HG02885 (cell line): ENCODE results near the gene RALGDS.
A peak's percentile ranks its signal among the peaks of the same experiment; 100 is the strongest.
"Not testable (repeated sequence)": the region's sequence is repeated elsewhere in the genome, so short reads cannot be mapped to it uniquely, and the experiment has no call there.

ENCODE experiments used
- ATAC-seq: cut with Tn5 transposase; IDR thresholded peaks from one replicate; pipeline ENCODE4 v1.9.1; 2021; ENCODE audit warnings: mild to moderate bottlenecking; ENCODE audit not compliant: unreplicated experiment, poor library complexity

The RALGDS gene

GRCh38 chr9:133121198-133121914 lies at the start of gene RALGDS:
Gene RALGDS (minus strand): TSS chr9:133121240. CDS start chr9:133121154, 86 bp downstream.
- peak; percentile 76 for ATAC-seq

- ATAC-seq = no peak
Observed at GRCh38 chr9:133170716-133171115, 49.7 kb upstream of the RALGDS start.

DNA sequence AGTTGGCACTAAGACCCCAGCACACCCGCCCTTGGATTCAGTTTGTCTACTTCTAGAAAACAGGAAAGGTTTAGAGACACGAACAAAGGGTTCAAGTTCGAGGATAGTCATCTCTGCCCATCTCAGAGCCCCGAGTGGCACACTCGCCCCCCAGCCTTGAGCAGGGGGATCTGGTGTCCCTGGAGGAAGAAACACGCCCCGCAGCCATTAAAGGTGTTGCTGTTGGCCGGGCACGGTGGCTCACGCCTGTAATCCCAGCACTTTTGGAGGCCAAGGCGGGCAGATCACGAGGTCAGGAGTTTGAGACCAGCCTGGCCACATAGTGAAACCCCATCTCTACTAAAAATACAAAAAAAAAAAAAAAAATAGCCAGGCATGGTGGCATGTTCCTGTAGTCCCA lies 48.6 kb upstream of the RALGDS start:
- ATAC-seq = not testable (repeated sequence)

DNA sequence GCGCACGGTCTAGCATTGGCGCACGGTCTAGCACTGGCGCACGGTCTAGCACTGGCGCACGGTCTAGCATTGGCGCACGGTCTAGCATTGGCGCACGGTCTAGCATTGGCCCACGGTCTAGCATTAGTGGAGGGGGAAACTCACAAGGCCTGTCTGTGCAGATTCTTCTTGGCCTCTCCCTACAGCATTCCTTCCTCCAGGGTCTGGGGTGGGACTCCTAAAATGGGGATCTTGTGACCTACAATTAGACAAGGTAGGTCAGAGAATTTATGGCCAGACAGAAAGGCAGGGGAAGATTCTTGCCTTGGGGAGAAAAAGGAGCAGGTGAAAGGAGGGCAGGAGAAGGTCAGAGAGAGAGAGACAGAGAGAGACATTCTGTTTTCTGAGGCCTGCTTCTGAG lies 48.1 kb upstream of the RALGDS start:
- no peak for ATAC-seq

DNA sequence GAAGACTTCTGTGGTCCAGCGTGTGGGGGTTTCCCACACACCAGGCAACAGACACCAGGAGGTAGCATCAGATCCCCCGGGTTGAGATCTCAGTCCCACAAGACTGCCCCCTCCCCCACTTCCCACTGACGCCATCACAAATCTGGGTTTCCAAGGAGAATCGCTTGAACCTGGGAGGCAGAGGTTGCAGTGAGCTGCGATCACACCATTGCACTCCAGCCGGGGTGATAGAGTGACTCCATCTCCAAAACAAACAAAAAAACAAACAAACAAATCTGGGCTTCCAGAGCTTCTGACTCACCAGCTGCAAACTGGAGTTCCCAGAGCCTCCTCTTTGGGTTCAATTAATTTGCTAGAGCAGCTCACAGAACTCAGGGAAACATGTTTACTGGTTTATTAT lies 47.4 kb upstream of the RALGDS start:
- no peak for ATAC-seq

- no peak for ATAC-seq
Observed at GRCh38 chr9:133167769-133168168, 46.7 kb upstream of the RALGDS start.

- no peak for ATAC-seq
Observed at GRCh38 chr9:133167096-133167730, 46.2 kb upstream of the RALGDS start.

DNA sequence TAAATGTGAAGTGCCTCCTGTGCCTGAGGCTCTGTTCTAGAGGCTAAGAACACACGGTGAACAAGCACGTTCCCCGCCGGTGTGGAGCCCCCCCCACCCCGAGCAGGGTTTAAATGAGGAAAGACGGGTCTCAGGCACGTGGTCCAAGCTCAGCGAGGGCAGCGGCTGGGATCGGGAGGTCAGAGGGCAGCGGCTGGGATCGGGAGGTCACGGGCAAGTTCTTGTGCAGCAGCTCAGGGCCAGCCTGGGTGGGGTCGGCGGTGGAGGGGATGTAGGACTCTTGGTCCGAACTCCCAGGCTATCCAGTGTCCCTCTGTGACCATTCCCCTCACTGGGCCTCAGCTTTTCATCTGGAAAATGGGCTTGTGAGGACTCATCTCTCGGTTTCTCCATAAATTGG lies 45.4 kb upstream of the RALGDS start:
- no peak for ATAC-seq

- no peak for ATAC-seq
Observed at GRCh38 chr9:133165452-133165730, 44.4 kb upstream of the RALGDS start.

- ATAC-seq = no peak
Observed at GRCh38 chr9:133164191-133164590, 43.2 kb upstream of the RALGDS start.

DNA sequence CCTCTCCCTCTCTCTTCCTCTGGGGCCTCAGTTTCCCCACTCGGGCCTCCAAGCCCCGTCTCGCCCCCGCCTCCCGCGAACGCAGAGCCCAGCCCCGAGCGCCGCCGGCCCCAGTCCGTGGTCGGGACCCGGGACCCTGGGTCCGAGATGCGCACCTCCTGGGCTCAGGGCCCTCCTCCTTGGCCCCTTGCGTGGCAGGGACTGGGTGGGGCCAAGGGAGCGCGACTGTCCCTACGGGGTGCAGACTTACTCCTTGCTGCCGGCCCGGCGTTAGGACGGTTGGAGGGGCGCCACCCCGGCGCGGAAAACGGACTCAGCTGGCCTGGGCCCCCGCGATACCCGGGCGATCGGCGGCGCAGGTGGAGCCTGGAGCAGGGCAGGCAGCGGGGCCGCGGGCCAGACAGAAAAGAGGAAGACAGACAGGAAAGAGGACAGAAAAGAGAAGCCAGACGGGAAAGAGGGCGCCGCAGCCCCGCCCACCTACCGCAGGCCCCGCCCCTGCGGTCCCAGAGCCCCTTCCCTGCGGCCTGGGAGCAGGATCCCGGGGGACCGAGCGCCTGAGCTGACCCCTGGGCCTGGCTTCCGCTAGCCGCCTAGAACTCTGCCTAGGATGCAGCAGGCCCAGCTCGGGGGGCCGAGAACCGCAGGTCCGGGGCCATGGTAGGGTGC lies 42.6 kb upstream of the RALGDS start, which contains the start of gene GBGT1:
Gene GBGT1 (minus strand): TSS at position 411 of the 669 bp plus-strand sequence. CDS start 1,502 bp downstream, outside the sequence.
- ATAC-seq = no peak

- no peak for ATAC-seq
Observed at GRCh38 chr9:133162861-133163503, 41.9 kb upstream of the RALGDS start.

- ATAC-seq = no peak
Observed at GRCh38 chr9:133161547-133161950, 40.5 kb upstream of the RALGDS start.

DNA sequence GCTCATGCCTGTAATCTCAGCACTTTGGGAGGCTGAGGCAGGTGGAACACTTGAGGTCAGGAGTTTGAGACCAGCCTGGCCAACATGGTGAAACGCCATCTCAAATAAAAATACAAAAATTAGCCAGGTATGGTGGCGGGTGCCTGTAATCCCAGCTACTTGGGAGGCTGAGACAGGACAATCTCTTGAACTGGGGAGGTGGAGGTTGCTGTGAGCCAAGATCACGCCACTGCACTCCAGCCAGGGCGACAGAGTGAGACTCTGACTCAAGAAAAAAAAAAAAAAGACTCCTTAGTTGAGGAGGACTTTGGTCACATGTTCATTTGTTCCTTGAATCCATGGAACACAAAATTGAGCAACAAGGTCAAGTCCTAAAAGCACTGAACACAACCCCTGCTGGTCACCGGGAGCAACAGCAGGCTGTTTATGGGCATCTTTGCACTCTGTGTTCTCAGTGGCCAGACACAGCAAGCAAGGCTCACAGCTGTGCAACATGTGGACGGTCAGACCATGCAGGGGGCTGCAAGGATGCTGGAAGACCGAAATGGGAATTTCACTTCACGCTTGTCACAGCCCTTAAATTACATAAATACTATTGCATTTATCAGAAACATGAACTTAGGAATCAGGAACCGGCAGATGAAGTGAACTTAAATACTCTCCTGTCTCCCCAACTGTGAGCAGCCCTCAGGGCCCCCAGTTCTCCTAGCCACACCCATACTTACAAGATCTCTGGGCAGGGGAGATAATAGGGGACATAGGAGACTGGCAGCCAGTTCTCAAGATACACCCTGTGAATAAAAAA lies 39.9 kb upstream of the RALGDS start:
- no peak for ATAC-seq

- no peak for ATAC-seq
Observed at GRCh38 chr9:133158695-133159094, 37.7 kb upstream of the RALGDS start.

DNA sequence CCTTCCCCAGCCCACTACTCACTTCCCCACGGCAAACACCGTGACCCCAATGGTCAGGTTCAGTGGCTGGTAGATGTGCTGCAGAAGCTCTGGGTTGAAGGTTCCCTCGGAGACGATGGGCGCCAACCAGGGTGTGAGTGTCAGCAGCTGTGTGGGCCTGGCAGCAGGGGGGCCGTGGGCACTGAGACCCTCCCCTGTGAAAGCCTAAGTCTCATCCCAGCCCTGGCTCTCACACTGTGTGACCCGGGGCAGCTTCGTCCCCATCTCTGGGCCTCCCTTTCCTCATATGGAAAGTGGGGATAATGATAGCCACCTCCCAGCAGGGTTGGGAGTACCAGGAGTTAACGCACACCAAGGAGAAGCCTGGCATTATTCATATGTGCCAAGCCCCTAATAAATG lies 34.1 kb upstream of the RALGDS start:
- no peak for ATAC-seq

DNA sequence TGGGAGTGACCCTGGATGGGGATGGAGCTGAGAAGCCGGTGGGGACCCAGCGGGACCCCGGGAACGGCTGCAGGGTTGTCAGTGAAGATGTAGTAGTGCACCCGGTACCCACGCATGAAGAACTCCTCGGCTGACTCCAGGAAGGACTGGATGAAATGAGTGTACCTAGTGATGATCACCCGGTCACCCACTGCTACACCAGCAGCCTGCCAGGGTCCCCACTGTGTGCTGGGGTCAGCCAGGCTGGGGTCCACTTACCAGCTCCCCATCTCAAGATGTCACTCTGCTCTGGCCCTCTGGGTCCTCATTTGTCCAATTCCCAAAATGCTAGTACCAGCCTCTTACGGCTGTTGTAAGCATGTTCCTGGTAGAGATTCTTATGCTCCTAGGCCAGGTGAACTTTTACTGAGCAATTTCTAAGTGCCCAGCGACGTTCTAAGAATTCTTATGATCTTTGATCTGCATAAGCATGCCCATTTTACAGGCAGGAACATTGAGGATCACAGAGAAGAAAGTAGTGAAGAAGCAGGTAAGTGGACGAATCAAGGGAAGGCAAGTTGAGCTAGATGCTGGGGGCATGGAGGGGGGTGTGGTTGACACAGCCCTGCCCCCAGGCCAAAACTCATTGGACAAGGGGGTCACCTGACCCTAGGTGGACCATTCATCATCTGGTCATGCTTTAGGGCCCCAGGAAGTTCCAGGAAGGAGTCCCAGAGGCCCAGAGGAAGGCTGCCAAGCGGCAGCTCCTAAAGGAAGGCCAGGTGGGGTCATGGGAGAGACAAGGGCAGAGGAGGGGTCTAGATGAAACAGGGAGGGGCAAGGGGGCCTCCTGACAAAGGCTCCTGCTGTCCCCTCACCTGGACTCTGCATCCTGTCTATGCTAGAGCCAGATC lies 33.3 kb upstream of the RALGDS start:
- no peak for ATAC-seq

GRCh38 chr9:133153227-133154096 lies 32.4 kb upstream of the RALGDS start:
- no peak for ATAC-seq
